ENCODE data around the gene MOB4.
"Not testable (repeated sequence)": the region's sequence is repeated elsewhere in the genome, so short reads cannot be mapped to it uniquely, and the experiment has no call there.

- not testable (repeated sequence) for TF ChIP-seq CTCF (IDR thresholded peaks at IDR 0.05 in 8 of 11, conservative IDR thresholded peaks at IDR 0.05 in 3 of 11); POLR2A (IDR thresholded peaks at IDR 0.05)
Observed at GRCh38 chr2:197580166-197580565, 64.3 kb downstream of the MOB4 start.

All from spleen (tissue), 7 donors.